Endothelial cell of umbilical vein (primary cell): ENCODE data around the gene MBD6. TPM values are rescaled to one million over a fixed set of nuclear protein-coding genes. Genes with fewer than 3 reads are reported as not detected.

ENCODE experiments used
- BruUV-seq: library from RNA; stranded (reverse); fragments of 400-500 nt; replicated peaks from 2 replicates; lab custom pipeline; 2021; lab: Mats Ljungman, UMichigan
- CTCF ChIA-PET: fragments of 300-600, 350-600 bp; sonication (Branson Sonifier 250); formaldehyde crosslinking; loops from one replicate; lab custom pipeline; 2021; ENCODE audit warnings: antibody characterized with exemption, inconsistent platforms; lab: Charles Lee
- POLR2A ChIA-PET: fragments of 300-600, 350-600 bp; sonication (Branson Sonifier 250); formaldehyde crosslinking; loops from one replicate; lab custom pipeline; 2021; ENCODE audit warnings: antibody characterized with exemption, inconsistent platforms; lab: Charles Lee
- DNase-seq: peaks from one replicate; pipeline ENCODE4 v3.0.0-alpha.2; 2011; ENCODE audit warnings: low read depth, low spot score
- FAIRE-seq: peaks from 2 replicates; lab custom pipeline; 2011; peaks lifted over from hg19 to GRCh38; lab: Jason Lieb, UNC
- H2AFZ ChIP-seq: 2 replicates; pipeline ENCODE4 v1.6.0; 2012; ENCODE audit warnings: low read depth, low read length, control low read depth, inconsistent platforms
- H3K27ac ChIP-seq: 2 replicates; pipeline ENCODE4 v1.5.1; 2011; ENCODE audit warnings: low read depth, mild to moderate bottlenecking, control low read depth, low read length, moderate library complexity; ENCODE audit not compliant: insufficient read depth
- H3K27me3 ChIP-seq, 2 experiments: 2 replicates each; pipeline versions ENCODE4 v1.6.0 to v1.6.1; 2011; ENCODE audit warnings: low read length in 2 of 2, mixed read lengths in 1 of 2; ENCODE audit not compliant: control insufficient read depth in 2 of 2, insufficient read depth in 2 of 2
- H3K36me3 ChIP-seq, 2 experiments: 2 replicates in 1 of 2; 3 replicates in 1 of 2; pipeline ENCODE4 v1.5.1; 2011; ENCODE audit warnings: low read length in 2 of 2, mild to moderate bottlenecking in 1 of 2, moderate library complexity in 1 of 2; ENCODE audit not compliant: control insufficient read depth in 2 of 2, insufficient read depth in 2 of 2; ENCODE audit errors: extremely low read depth in 1 of 2
- H3K4me1 ChIP-seq: 3 replicates; pipeline ENCODE4 v1.5.1; 2011; ENCODE audit warnings: mild to moderate bottlenecking, low read length; ENCODE audit not compliant: control insufficient read depth, insufficient read depth; ENCODE audit errors: extremely low read depth
- H3K4me2 ChIP-seq: 2 replicates; pipeline ENCODE4 v1.6.1; 2011; ENCODE audit warnings: low read length, control low read depth, mixed read lengths; ENCODE audit not compliant: insufficient read depth
- H3K4me3 ChIP-seq, 3 experiments: fragments of 200-600 bp in 1 of 3; sonication (generic), shearing (Covaris generic) in 1 of 3; replicated peaks in 1 of 3; 2 replicates each; pipeline ENCODE4 v1.5.1; 2011 to 2016; ENCODE audit warnings: control low read depth in 3 of 3, low read length in 3 of 3, mild to moderate bottlenecking in 2 of 3, inconsistent platforms in 1 of 3, low read depth in 1 of 3, moderate library complexity in 1 of 3; ENCODE audit not compliant: insufficient read depth in 1 of 3
- H3K79me2 ChIP-seq: 2 replicates; pipeline ENCODE4 v1.6.0; 2012; ENCODE audit warnings: low read length, inconsistent platforms; ENCODE audit not compliant: control insufficient read depth, insufficient read depth
- H3K9ac ChIP-seq: replicated peaks from 2 replicates; pipeline ENCODE3; 2011; ENCODE audit warnings: low read length, control low read depth; ENCODE audit not compliant: insufficient read depth; ENCODE audit errors: extremely low read depth
- H3K9me1 ChIP-seq: replicated peaks from 3 replicates; pipeline ENCODE4 v1.6.0; 2011; ENCODE audit warnings: mild to moderate bottlenecking, low read length; ENCODE audit not compliant: control insufficient read depth, insufficient read depth; ENCODE audit errors: extremely low read depth
- H3K9me3 ChIP-seq: replicated peaks from 2 replicates; pipeline ENCODE4 v1.5.1; 2012; ENCODE audit warnings: low read length, inconsistent platforms; ENCODE audit not compliant: control insufficient read depth, insufficient read depth
- H4K20me1 ChIP-seq: replicated peaks from 2 replicates; pipeline ENCODE3; 2011; ENCODE audit warnings: mild to moderate bottlenecking, low read length; ENCODE audit not compliant: control insufficient read depth, insufficient read depth; ENCODE audit errors: extremely low read depth
- EZH2 ChIP-seq: IDR thresholded peaks from 2 replicates; pipeline ENCODE4 v1.6.1; 2012; ENCODE audit warnings: borderline replicate concordance, low read depth, mild to moderate bottlenecking, moderate library complexity, low read length, inconsistent platforms; ENCODE audit not compliant: severe bottlenecking
- FOS ChIP-seq: IDR thresholded peaks from 2 replicates; pipeline ENCODE4 v1.6.1; 2011; ENCODE audit warnings: mild to moderate bottlenecking, low read length, moderate library complexity, borderline replicate concordance; ENCODE audit not compliant: insufficient read depth
- JUN ChIP-seq: IDR thresholded peaks from 2 replicates; pipeline ENCODE4 v1.6.1; 2011; ENCODE audit warnings: borderline replicate concordance, low read depth; ENCODE audit not compliant: insufficient read length, insufficient read depth
- MAX ChIP-seq: IDR thresholded peaks from 2 replicates; pipeline ENCODE4 v1.6.1; 2011; ENCODE audit not compliant: insufficient read depth, insufficient read length
- MYC ChIP-seq: IDR thresholded peaks from one replicate; pipeline ENCODE4 v1.6.1; 2011; ENCODE audit warnings: mild to moderate bottlenecking, low read depth, low read length
- POLR2A ChIP-seq: IDR thresholded peaks from 2 replicates; pipeline ENCODE4 v1.6.1; 2012; ENCODE audit warnings: low read depth, mild to moderate bottlenecking, control low read depth, low read length
- POLR2AphosphoS5 ChIP-seq: IDR thresholded peaks from 2 replicates; pipeline ENCODE4 v1.6.1; 2012; ENCODE audit warnings: low read depth, mild to moderate bottlenecking, control low read depth, low read length, moderate library complexity; ENCODE audit not compliant: insufficient read depth
- dilution Hi-C: fragments of 300-500 bp; cut with MboI; formaldehyde crosslinking; loops from one replicate; pipeline ENCODE4 v1.15.0; 2019; ENCODE audit warnings: low sequenced_read_pairs; ENCODE audit not compliant: extremely low pct_ligation_motif_present
- intact Hi-C: fragments of 100-400 bp; cut with micrococcal nuclease; formaldehyde crosslinking; loops from one replicate; pipeline ENCODE4 v1.10.0; 2022
- polyA plus RNA-seq, 4 experiments: library from polyadenylated mRNA; depleted of rRNA in 3 of 4; stranded (reverse) in 3 of 4; unstranded in 1 of 4; fragments of >200 nt; gene quantifications; 2 replicates each; pipeline versions ENCODE4 v1.2.1 to v1.2.3, GENCODE V29; 2011 to 2012; ENCODE audit warnings: missing spikeins in 1 of 4
- total RNA-seq: library from RNA; stranded (reverse); gene quantifications from 2 replicates; pipeline ENCODE4 v1.2.3, GENCODE V29; 2021

The MBD6 gene
- total and polyA plus RNA-seq, 2 donors (not counting 3 experiments of a cell fraction or from before 2014, with no cell fraction given), result 10.6 to 95.2 TPM

- POLR2A ChIA-PET, result no interaction called here
- dilution Hi-C loops, result no loop called here
- H3K4me2 ChIP-seq, result no peak overlapping the region
These were observed 47.8 kb upstream of the MBD6 start for GRCh38 chr12:57474862-57475261.

GRCh38 chr12:57475271-57476161 is 47.1 kb upstream of the MBD6 start:
- CTCF ChIA-PET, result interaction anchor here (0.6 to 2.8 kb wide), 7 partner anchors 8 to 108 kb away, joined by 3 to 18 read pairs (median 3); partner anchors contain the start of genes GLI1 and MARS1
- peak overlapping the region; percentile 47 for H2AFZ ChIP-seq
- H3K4me3 ChIP-seq, result peak overlapping the region in 1 of 3 experiments; percentile 3
- TF ChIP-seq EZH2 (peak; percentile 95), POLR2AphosphoS5 (no peak), MYC (no peak)
- no peaks in the 10 kb centered on the region for H3K79me2 ChIP-seq
- no peaks in the 10 kb centered on the region for H3K9me3 ChIP-seq
- H3K27me3 ChIP-seq, result peaks cover 47 to 62% of the 10 kb centered on the region in 2 experiments
- no peak for DNase-seq
- BruUV-seq, result no TSS peak
- no peaks in the 10 kb centered on the region for H3K9me1 ChIP-seq
- H3K4me2 ChIP-seq, result peak overlapping the region; percentile 2
- peak; percentile 59 for FAIRE-seq
- H4K20me1 ChIP-seq, result no peaks in the 10 kb centered on the region
- POLR2A ChIA-PET, result no interaction called here
- no peaks in the 10 kb centered on the region for H3K36me3 ChIP-seq
- intact Hi-C loops (no loop called here), dilution Hi-C loops (no loop called here)
- peaks cover 12% of the 10 kb centered on the region for H3K4me1 ChIP-seq
- no peak overlapping the region for H3K27ac ChIP-seq
- no peak overlapping the region for H3K9ac ChIP-seq

More at GRCh38 chr12:57474862-57475261, 47.8 kb upstream of the MBD6 start:
- CTCF ChIA-PET, result interaction anchor here (0.6 to 2.8 kb wide), 6 partner anchors 9 to 109 kb away, joined by 3 to 18 read pairs (median 4); partner anchors contain the start of genes GLI1 and MARS1
- H3K9me1 ChIP-seq, result no peaks in the 10 kb centered on the region
- peaks cover 48 to 66% of the 10 kb centered on the region in 2 experiments for H3K27me3 ChIP-seq
- peaks cover 12% of the 10 kb centered on the region for H3K4me1 ChIP-seq
- H4K20me1 ChIP-seq, result no peaks in the 10 kb centered on the region
- no peak overlapping the region for H3K4me3 ChIP-seq
- H3K79me2 ChIP-seq, result no peaks in the 10 kb centered on the region
- no peak overlapping the region for H3K9ac ChIP-seq
- DNase-seq, result no peak
- intact Hi-C loops, result no loop called here
- no peak overlapping the region for H3K27ac ChIP-seq
- FAIRE-seq, result no peak
- TF ChIP-seq POLR2A, result no peak
- TF ChIP-seq MAX, result no peak
- no peak for TF ChIP-seq JUN
- no peak for TF ChIP-seq POLR2AphosphoS5
- TF ChIP-seq FOS, result no peak
- TF ChIP-seq MYC, result no peak
- no peaks in the 10 kb centered on the region for H3K36me3 ChIP-seq
- BruUV-seq, result no TSS peak
- no peaks in the 10 kb centered on the region for H3K9me3 ChIP-seq
- H2AFZ ChIP-seq, result no peak overlapping the region
